Lower leg skin (tissue), 4 donors: ENCODE data around the gene GSG1L. TPM values are rescaled to one million over a fixed set of nuclear protein-coding genes. Genes with fewer than 3 reads are reported as not detected.
A peak's percentile ranks its signal among the peaks of the same experiment; 100 is the strongest.

Source experiments
- DNase-seq, 2 donors: peaks; one replicate each; pipeline ENCODE4 v3.0.0-alpha.2; 2019; ENCODE audit warnings: low spot score in 2 of 2
- H3K4me3 ChIP-seq: fragments of 200-600 bp; sonication (generic); 2 replicates; pipeline ENCODE4 v1.5.1; 2017; ENCODE audit warnings: mild to moderate bottlenecking, low read depth; ENCODE audit not compliant: poor library complexity, severe bottlenecking
- POLR2A ChIP-seq, 2 donors: fragments of 450-650 bp; IDR thresholded peaks; one replicate each; pipeline ENCODE4 v1.6.1; 2016 to 2017; ENCODE audit warnings: antibody characterized with exemption in 2 of 2, mild to moderate bottlenecking in 1 of 2, moderate library complexity in 1 of 2
- WGBS, 2 donors: methylation state at CpG; one replicate each; pipeline ENCODE4 v1.1.5; 2018; 5-methylcytosine and 5-hydroxymethylcytosine counted together
- intact Hi-C: fragments of 100-400 bp; cut with DNase I; formaldehyde crosslinking; loops from one replicate; pipeline ENCODE4 v1.15.0; 2023; ENCODE audit warnings: low total_unique reads
- total RNA-seq, 4 donors: library from RNA; depleted of rRNA; stranded (reverse); fragments of >200 nt; gene quantifications; one replicate each; pipeline ENCODE4 v1.1.0, GENCODE V29; 2016
- TF ChIP-seq, protein P1 (sequence below), 3 donors: fragments of 450-650 bp; IDR thresholded peaks; one replicate each; pipeline ENCODE4 v1.5.1; 2016; ENCODE audit warnings: antibody characterized with exemption in 3 of 3, mild to moderate bottlenecking in 3 of 3, moderate library complexity in 2 of 3

Gene GSG1L
- total RNA-seq, 4 donors from 2014 or later: 0.49 to 1.1 (median 0.59) TPM; not detected in 1

DNA sequence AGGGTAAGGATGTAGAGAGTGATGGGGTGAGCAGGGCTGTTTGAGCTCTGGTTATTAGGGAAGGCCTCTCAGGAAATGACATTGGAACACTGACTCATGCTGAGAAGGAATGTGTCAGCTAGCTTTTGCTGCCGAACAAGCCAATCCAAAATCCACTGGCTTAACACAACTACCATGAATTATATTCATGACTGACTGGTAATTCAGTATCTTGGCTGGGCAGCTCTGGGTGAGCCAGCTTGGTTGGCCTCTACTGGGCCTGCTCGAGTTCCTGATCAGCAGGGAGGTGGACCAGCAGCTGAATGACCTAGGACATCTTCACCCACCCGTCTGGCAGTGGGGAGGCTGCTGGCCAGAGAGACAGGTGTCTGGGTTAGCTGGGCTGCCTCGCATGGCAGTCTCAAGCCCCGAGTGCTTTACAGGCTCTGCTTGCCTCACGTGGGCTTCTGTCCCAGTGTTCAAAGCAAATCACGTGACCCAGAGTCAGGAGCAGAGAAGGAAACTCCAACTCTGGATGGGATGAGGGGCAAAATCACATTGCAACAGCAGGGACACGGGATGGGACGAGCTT, 304.1 kb downstream of the GSG1L start:
- TF ChIP-seq, protein P1, sequence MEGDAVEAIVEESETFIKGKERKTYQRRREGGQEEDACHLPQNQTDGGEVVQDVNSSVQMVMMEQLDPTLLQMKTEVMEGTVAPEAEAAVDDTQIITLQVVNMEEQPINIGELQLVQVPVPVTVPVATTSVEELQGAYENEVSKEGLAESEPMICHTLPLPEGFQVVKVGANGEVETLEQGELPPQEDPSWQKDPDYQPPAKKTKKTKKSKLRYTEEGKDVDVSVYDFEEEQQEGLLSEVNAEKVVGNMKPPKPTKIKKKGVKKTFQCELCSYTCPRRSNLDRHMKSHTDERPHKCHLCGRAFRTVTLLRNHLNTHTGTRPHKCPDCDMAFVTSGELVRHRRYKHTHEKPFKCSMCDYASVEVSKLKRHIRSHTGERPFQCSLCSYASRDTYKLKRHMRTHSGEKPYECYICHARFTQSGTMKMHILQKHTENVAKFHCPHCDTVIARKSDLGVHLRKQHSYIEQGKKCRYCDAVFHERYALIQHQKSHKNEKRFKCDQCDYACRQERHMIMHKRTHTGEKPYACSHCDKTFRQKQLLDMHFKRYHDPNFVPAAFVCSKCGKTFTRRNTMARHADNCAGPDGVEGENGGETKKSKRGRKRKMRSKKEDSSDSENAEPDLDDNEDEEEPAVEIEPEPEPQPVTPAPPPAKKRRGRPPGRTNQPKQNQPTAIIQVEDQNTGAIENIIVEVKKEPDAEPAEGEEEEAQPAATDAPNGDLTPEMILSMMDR (IDR thresholded peaks at IDR 0.05): no peak
- TF ChIP-seq POLR2A (IDR thresholded peaks at IDR 0.05): no peak
- WGBS, 2 donors: 74 to 81% methylated on average over 9 of the region's 9 CpGs
- no peak overlapping the region for H3K4me3 ChIP-seq
- no peak for DNase-seq
- intact Hi-C loops: loop anchor here (2.0 kb wide), 1 partner anchor 41 kb away; no protein-coding TSS in a partner anchor

DNA sequence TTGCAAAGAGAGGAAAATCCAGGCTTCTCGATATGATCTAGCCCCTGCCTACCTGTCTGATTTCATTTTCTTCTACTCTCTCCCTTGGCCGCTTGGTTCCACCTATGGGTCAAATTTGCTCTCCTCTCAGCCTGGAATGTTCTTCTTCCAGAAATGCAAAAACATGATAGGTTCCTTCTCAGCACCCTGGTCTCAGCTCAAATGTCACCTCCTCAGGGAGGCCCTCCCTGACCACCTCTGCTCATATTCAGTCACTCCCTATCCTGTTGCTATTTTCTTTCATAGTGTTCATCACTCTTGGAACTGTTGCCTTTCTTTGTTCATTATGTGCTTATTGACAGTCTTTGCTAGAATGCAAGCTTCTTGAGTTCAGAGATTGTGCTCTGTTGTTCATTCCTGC, 305.0 kb downstream of the GSG1L start:
- H3K4me3 ChIP-seq: no peak overlapping the region
- WGBS, 2 donors: 93 to 100% methylated on average over 2 of the region's 2 CpGs
- intact Hi-C loops: loop anchor here (2.0 kb wide), 1 partner anchor 42 kb away; no protein-coding TSS in a partner anchor
- no peak for DNase-seq
- TF ChIP-seq POLR2A (IDR thresholded peaks at IDR 0.05): no peak
- TF ChIP-seq, protein P1 (IDR thresholded peaks at IDR 0.05): no peak

DNA sequence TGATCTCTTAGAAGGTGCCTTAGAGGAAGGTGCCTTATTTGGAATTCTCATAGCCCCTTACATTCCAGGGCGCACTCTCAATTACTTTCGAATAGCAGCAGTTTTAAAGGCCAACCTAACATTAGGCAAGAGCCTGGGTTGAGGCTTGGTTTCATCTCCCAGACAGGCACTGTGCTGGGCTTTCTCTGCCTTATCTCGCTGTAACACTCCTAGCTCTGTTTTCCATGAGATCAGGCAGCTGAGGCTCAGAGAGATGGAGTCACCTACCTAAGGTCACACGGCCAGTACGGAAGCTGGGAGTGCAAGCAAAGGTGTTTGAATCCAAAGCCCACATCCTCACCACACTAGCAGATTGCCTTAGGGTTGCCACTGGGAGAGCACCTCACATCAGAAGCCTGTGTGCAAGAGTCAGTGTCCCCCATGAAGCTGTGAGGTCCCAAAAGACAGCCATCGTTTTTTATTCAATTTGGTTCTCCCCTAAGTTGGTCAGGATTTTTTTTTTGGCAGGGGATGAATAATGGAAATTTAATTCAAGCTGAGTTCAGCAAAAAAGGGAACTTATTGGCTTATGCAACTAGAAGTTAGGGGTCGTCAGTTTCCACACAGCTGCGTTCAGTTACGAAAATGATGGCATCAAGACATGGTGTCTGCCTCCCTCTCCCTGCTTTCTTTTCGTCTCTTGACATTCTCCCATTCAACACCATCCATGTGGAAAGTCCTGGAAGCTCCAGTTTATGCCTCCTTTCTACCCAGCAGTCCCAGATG, 307.1 kb downstream of the GSG1L start:
- 83 to 93% methylated on average over 10 of the region's 10 CpGs for WGBS, 2 donors
- TF ChIP-seq, protein P1 (IDR thresholded peaks at IDR 0.05): no peak
- no peak for TF ChIP-seq POLR2A (IDR thresholded peaks at IDR 0.05)
- DNase-seq: no peak
- intact Hi-C loops: no loop called here
- no peak overlapping the region for H3K4me3 ChIP-seq

DNA sequence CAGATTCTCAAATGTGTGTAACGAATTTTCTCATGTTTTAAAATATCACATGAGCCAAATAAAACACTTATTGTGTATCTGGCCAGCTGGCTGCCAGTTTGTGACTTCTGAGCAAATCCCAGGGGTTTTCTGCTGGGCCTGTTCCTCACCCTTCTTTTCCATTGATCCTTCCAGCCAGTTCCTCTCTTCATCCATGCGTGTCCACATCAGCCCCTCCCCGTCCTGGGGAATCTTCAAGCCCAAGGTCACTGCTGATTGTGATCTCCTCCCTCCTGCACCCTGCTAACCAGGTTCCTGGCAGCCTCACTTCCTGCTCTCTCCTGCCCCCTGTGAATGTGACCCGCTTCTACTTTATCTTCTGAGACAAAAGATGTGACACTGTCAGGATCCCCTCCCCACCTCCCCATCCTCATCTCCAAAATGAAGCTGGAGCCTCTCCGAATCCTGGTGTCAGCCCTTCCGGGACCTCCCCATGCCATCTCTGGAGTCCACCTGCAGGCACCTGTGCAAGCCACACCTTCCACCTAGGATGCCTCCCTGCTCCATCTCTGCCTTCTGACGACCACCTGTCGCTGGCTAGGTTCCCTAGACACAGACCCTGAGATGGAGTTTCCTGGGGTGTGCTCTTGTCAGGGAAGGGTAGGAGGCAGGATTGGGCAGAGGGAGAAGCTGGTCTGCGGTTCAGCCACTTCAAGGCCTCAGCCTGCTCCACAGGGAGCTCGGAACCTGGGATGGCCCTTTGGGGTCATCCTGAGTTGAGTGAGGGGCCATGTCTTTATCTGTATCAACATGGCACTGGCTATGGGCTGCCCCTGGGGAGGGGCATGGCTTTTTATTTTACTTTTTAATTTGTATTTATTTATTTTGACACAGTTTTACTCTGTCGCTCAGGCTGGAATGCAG, 308.5 kb downstream of the GSG1L start:
- WGBS, 2 donors: 85 to 88% methylated on average over 11 of the region's 11 CpGs
- intact Hi-C loops: no loop called here
- H3K4me3 ChIP-seq: no peak overlapping the region
- peak in 1 of 2 donors; percentile 25 for DNase-seq
- TF ChIP-seq, protein P1 (IDR thresholded peaks at IDR 0.05): no peak
- TF ChIP-seq POLR2A (IDR thresholded peaks at IDR 0.05): no peak

DNA sequence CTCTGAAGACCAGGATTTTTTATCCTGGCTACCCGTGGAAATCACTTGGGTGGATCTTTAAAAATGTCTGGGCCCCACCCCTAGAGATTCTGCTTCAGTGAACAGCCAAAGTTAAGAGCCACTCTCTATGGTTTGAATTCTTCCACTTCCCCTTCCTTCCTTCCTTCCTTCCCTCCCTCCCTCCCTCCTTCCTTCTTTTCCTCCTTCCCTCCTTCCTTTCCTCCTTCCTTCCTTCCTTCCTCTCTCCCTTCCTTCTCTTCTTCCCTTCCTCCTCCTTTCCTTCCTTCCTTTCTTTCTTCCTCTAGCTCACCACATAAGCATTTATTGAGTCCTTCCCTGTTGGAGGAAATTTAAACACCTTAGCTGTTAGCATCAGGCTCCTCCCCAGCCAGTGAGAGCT, 310.0 kb downstream of the GSG1L start:
- DNase-seq: no peak
- intact Hi-C loops: no loop called here
- TF ChIP-seq, protein P1 (IDR thresholded peaks at IDR 0.05): no peak
- no peak for TF ChIP-seq POLR2A (IDR thresholded peaks at IDR 0.05)
- 60 to 63% methylated on average over 1 of the region's 1 CpG for WGBS, 2 donors
- H3K4me3 ChIP-seq: no peak overlapping the region
